RKO (cell line): ENCODE measurements around the gene RAB19.

ENCODE experiments used
- DNase-seq: peaks from one replicate; pipeline ENCODE4 v3.0.0-alpha.2; 2016; ENCODE audit warnings: low spot score

RAB19 gene

DNA sequence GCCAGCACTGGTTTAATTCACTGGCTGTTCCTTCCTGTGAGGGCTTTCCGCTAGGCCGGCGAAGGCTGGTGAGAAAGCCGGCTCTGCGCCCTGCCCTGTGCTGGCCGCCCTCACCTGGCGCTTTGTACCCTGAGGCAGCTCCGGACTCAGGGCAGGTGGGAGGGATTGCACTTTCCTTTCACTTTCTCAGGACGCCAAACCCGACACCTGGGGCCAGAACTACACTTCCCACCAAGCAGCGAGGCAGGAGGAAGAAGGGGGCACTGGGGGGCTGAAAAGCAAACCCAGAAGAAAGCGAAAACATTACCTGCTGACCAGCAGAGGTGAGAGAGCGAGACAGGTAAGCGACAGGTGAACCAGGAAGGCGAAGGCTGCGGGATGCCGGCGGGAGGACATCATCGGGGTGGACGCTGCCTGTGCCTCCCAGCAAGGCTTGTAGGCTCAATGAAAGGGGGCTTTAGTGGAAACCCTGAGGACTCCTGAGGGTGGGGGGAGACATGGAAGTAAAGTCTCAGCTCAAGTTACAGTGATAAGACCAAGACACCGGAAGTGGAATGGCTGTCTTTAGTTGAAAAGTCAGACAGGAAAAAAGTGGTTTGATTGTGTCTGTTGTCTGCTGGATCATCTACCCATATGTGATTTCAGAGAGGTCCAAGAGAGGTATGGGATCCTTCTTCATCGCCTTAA is at the start of gene RAB19:
RAB19 (plus strand) TSS at position 181 of the 687 bp plus-strand sequence. CDS start 3,589 bp downstream, outside the sequence.
- DNase-seq, result no peak

DNA sequence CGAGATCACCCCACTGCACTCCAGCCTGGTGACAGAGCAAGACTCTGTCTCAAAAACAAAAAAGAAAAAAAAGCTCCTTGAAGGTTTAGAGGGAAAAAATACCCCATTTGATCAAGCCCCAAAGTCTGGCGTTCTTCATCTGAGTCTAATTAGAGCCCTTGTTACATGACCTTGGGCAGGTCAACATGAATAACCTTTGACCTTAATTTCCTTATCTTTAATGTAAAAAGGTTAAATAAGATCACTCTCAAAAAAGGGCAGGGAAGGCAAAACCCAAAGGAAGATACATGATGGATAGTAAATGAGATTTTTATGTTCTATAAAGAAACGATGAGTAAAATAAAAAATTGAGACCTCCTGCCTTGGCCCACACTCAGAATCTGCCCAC is 45.8 kb upstream of the RAB19 start:
- DNase-seq, result no peak

DNA sequence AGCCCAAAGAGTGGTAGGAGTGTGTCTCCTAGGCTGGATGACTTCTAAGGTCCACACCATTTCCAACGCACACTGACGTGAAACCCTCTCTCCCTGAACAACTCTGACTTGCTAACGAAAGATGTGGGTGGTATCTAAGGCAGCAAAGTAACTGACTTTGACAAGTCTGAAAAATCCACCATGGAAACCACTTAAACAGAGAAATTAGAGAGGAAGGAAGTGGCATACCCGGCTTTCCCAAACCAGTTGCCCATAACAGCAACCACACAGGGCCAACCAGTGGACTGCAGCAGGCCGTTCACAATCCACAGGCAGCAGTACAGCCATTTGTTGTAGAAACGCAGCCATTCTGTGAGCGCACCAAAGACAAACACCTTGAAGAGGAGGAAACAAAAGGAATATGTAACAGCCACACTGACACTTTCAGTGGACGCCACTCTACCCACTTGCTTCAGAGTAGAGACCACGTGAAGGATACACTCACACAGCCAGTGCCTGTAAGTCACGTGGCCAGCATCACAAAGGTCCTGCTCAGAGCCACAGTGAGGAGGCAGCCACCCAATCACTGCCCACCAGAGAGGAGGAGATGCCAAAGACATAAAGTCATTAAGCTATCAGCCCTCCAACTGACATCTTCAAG is 45.3 kb upstream of the RAB19 start:
- no peak for DNase-seq

- DNase-seq, result no peak
Measured at GRCh38 chr7:140360697-140361229, 43.1 kb upstream of the RAB19 start.

DNA sequence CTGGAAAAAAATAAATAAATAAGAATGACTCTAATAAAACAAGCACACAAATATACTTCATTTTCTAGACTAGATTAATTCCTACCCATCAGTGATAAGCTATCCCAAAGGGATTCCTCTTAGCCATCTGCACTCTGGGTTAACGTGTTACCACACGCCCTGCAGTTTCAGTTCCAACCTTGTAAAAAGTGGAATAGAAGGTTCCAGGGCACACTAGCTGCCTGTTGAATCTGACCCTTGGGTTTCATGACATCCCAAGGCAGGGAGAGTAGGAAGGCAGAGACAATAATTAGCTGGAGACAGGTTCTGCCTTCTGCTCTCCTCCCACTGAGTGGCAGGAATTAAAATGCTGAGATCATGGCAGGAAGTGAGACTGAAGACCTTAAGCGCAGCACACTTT is 39.0 kb upstream of the RAB19 start:
- no peak for DNase-seq

DNA sequence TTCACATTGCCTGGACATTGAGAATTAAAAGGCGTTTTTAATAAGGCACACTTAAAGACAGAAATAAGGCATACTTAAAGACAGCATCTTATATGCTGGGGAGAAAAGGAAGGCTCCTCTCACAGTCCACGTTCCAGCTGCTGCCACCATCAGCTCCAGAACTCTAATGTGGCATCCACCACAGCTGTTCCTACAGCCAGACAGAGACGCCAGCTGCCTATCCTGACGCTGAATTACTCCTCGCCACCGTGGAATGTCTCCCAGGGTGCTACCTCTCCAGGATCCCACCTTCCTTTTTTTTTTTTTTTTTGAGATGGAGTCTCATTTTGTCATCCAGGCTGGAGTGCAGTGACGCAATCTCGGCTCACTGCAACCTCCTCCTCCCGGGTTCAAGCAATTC is 36.3 kb upstream of the RAB19 start:
- DNase-seq, result no peak

DNA sequence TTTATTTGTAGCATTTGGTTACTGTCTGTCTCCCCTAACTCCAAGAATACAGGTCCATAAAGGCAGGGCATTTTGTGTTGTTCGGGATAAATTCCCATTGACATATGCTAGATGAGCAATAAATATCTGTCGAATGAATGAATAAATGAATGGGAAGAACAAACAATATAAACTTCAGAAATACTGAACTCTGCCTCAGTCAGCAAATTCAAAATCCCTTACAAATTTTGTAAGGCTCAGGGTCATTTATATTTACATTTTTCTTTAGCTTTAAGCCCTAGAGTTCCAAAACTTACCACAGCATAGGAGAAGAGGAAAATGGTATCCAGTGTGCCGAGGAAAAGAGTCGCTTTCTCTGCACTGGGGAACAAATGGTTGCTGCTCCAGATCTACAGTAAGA is 34.6 kb upstream of the RAB19 start:
- no peak for DNase-seq

GRCh38 chr7:140375323-140375722 is 28.5 kb upstream of the RAB19 start:
- DNase-seq, result no peak

DNA sequence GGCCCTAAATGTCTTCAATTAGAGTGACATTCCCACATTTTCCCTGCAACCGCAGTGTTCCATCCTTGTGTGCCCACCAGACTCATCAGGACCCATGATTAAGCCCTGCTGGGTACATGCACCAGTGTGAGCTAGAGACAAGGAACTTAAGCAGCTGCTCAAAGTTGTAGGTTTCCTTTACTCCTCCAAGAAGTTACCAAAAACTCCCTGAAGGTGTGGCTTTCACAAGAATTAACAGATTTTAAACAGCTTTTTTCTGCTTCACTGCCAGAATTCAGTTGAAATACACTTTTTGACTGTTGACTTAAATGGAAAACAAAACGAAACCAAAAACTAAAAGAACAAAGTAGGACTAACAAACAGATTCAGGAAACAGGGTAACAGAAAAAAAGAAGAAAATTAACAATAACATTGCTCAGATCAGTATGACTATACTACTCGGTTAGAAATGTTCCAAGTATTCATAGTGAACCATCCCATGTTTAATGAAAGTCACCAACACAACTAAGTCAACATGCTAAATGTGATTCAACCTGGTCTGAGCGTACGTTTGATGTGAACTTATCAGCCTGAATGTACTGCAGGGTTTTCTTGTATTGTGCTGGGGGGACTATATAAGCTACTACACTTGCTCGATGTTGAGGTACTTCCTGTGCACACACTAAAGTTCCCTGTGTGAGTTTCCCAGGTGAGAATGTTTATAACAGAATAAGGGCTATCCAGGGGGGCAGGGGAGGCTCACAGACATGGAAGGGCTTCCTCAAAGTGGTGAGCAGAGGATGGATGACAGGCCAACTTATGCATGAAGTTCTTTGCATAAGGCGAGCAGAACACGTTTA is 27.7 kb upstream of the RAB19 start:
- no peak for DNase-seq

- no peak for DNase-seq
Measured at GRCh38 chr7:140383954-140384713, 19.7 kb upstream of the RAB19 start.

- DNase-seq, result no peak
Measured at GRCh38 chr7:140384894-140385545, 18.8 kb upstream of the RAB19 start.

- no peak for DNase-seq
Measured at GRCh38 chr7:140389445-140389844, 14.4 kb upstream of the RAB19 start.

DNA sequence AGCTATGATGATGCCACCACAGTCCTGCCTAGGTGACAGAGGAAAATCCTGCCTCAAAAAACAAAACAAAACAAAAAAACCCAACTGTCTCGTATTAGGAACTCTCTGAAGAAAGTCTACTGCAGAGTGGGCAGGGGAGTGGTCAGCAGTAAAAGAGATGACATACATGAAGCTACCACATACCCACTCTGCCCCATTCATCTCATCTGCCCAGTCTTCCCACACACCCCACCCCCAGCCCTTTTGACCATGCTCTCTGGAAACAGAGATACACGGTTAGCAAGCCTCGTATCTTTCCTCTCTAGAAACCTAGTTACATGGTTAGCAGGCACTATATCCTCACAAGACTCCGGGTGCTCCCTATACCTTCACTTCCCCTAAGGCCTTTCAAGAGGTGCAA is 13.8 kb upstream of the RAB19 start:
- DNase-seq, result no peak

GRCh38 chr7:140390466-140391190 is 13.2 kb upstream of the RAB19 start:
- no peak for DNase-seq

- no peak for DNase-seq
Measured at GRCh38 chr7:140391634-140392033, 12.2 kb upstream of the RAB19 start.

- no peak for DNase-seq
Measured at GRCh38 chr7:140393756-140394306, 10.0 kb upstream of the RAB19 start.

GRCh38 chr7:140397784-140398750 is 5.8 kb upstream of the RAB19 start, which contains the start of gene SLC37A3:
Gene SLC37A3 (minus strand): TSS chr7:140398530. CDS start chr7:140382526, 16,004 bp downstream.
- DNase-seq, result peak; percentile 90

DNA sequence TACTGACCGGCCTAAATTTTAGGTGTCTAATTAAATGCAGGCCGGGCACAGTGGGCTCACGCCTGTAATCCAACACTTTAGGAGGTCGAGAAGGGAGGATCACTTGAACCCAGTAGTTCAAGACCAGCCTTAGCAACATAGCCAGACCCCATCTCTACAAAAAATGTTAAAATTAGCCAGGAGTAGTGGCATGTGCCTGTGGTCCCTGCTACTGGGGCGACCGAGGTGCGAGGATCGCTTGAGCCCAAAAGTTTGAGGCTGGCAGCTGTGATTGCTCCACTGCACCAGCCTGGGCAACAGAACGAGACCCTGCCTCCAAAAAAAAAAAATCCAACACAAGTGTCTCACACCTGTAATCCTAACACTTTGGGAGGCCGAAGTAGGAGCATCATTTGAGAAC is 5.0 kb upstream of the RAB19 start:
- DNase-seq, result no peak

GRCh38 chr7:140400381-140400780 is 3.5 kb upstream of the RAB19 start:
- DNase-seq, result no peak
